GM06990 (cell line): ENCODE results near the gene FBLN1.

Source experiments
- DNase-seq: peaks from one replicate; pipeline ENCODE4 v3.0.0-alpha.2; 2011; ENCODE audit not compliant: insufficient read length; ENCODE audit errors: extremely low read depth
- H3K27me3 ChIP-seq: replicated peaks from 2 replicates; pipeline ENCODE4 v1.6.0; 2011; ENCODE audit warnings: low read length; ENCODE audit not compliant: control insufficient read depth, insufficient read depth
- H3K36me3 ChIP-seq: 2 replicates; pipeline ENCODE4 v1.5.1; 2011; ENCODE audit warnings: low read length; ENCODE audit not compliant: control insufficient read depth, insufficient read depth
- H3K4me3 ChIP-seq: replicated peaks from 2 replicates; pipeline ENCODE4 v1.5.1; 2011; ENCODE audit warnings: low read depth, mild to moderate bottlenecking, control low read depth, low read length
- CTCF ChIP-seq: IDR thresholded peaks from 2 replicates; pipeline ENCODE4 v1.5.1; 2011; ENCODE audit warnings: low read length, control low read depth, mild to moderate bottlenecking, inconsistent platforms; ENCODE audit not compliant: insufficient read depth, poor library complexity, severe bottlenecking

The FBLN1 gene

GRCh38 chr22:45543243-45543642 lies 40.6 kb downstream of the FBLN1 start:
- TF ChIP-seq CTCF = no peak
- H3K27me3 ChIP-seq = peaks cover 2% of the 10 kb centered on the region
- DNase-seq = no peak
- H3K4me3 ChIP-seq = no peak overlapping the region
- H3K36me3 ChIP-seq = no peaks in the 10 kb centered on the region

- Histone ChIP-seq H3K36me3 (no peaks in the 10 kb centered on the region), H3K27me3 (peaks cover 2% of the 10 kb centered on the region), H3K4me3 (no peak overlapping the region)
- TF ChIP-seq CTCF = no peak
- DNase-seq = no peak
Observed at GRCh38 chr22:45544588-45545170, 42.0 kb downstream of the FBLN1 start.

- no peak for DNase-seq
- H3K27me3 ChIP-seq = no peaks in the 10 kb centered on the region; the same call in none of the 2 replicates
- no peak for TF ChIP-seq CTCF
- H3K4me3 ChIP-seq = no peak overlapping the region
- no peaks in the 10 kb centered on the region for H3K36me3 ChIP-seq
Observed at GRCh38 chr22:45546333-45547015, 43.8 kb downstream of the FBLN1 start.

- TF ChIP-seq CTCF = no peak
- no peaks in the 10 kb centered on the region; the same call in none of the 2 replicates for H3K27me3 ChIP-seq
- DNase-seq = no peak
- no peak overlapping the region for H3K4me3 ChIP-seq
- no peaks in the 10 kb centered on the region for H3K36me3 ChIP-seq
Observed at GRCh38 chr22:45547016-45547345, 44.3 kb downstream of the FBLN1 start.

- Histone ChIP-seq H3K36me3 (no peaks in the 10 kb centered on the region), H3K4me3 (no peak overlapping the region), H3K27me3 (no peaks in the 10 kb centered on the region; the same call in none of the 2 replicates)
- no peak for DNase-seq
- no peak for TF ChIP-seq CTCF
Observed at GRCh38 chr22:45547731-45548130, 45.0 kb downstream of the FBLN1 start.
